GM12878 (cell line): ENCODE measurements around the gene SCAMP5. TPM values are rescaled to one million over a fixed set of nuclear protein-coding genes. Genes with fewer than 3 reads are reported as not detected.

Experiments
- ATAC-seq: fragments of 200-7000 bp; cut with Tn5 transposase; 3 replicates; pipeline ENCODE4 v1.9.1; 2020; ENCODE audit warnings: mild to moderate bottlenecking, moderate library complexity
- BruUV-seq: library from RNA; stranded (reverse); fragments of 400-500 nt; replicated peaks from 2 replicates; lab custom pipeline; 2021; lab: Mats Ljungman, UMichigan
- CTCF ChIA-PET: fragments of 300-600 bp; sonication (Branson Sonifier 250); formaldehyde crosslinking; extraction: SDS; loops from one replicate; lab custom pipeline; 2021; ENCODE audit warnings: inconsistent platforms; lab: Yijun Ruan, JAX
- POLR2A ChIA-PET: fragments of 350-600 bp; formaldehyde crosslinking; extraction: SDS; loops from one replicate; lab custom pipeline; 2021; ENCODE audit warnings: inconsistent platforms; lab: Charles Lee
- RAD21 ChIA-PET: fragments of 300-600 bp; sonication (Branson Sonifier 250); formaldehyde crosslinking; loops from one replicate; lab custom pipeline; 2023; ENCODE audit warnings: antibody characterized with exemption; ENCODE audit not compliant: unreplicated experiment; lab: Charles Lee
- SMC1A ChIA-PET: fragments of 300-600 bp; sonication (Branson Sonifier 250); formaldehyde crosslinking; loops from one replicate; lab custom pipeline; 2023; ENCODE audit not compliant: unreplicated experiment, uncharacterized antibody; lab: Charles Lee
- DNase-seq: peaks from one replicate; pipeline ENCODE4 v3.0.0-alpha.2; 2011; ENCODE audit warnings: low read depth, low spot score
- FAIRE-seq: peaks from 3 replicates; lab custom pipeline; 2011; peaks lifted over from hg19 to GRCh38; lab: Jason Lieb, UNC
- H2AFZ ChIP-seq: 2 replicates; pipeline ENCODE4 v1.6.0; 2011; ENCODE audit warnings: low read depth, low read length, control low read depth; ENCODE audit not compliant: control insufficient read depth
- H3K27ac ChIP-seq: 2 replicates; pipeline ENCODE4 v1.5.1; 2011; ENCODE audit warnings: control low read depth; ENCODE audit not compliant: control insufficient read depth, insufficient read depth
- H3K27me3 ChIP-seq, 2 experiments: replicated peaks in 1 of 2; 2 replicates each; pipeline versions ENCODE4 v1.6.0 to v1.6.1; 2011; ENCODE audit warnings: low read length in 1 of 2; ENCODE audit not compliant: control insufficient read depth in 2 of 2, insufficient read depth in 2 of 2
- H3K36me3 ChIP-seq, 2 experiments: 2 replicates each; pipeline ENCODE4 v1.5.1; 2011; ENCODE audit warnings: low read length in 1 of 2; ENCODE audit not compliant: control insufficient read depth in 2 of 2, insufficient read depth in 2 of 2
- H3K4me1 ChIP-seq: 2 replicates; pipeline ENCODE4 v1.6.1; 2011; ENCODE audit warnings: mild to moderate bottlenecking, low read length, moderate library complexity, mixed read lengths; ENCODE audit not compliant: control insufficient read depth, insufficient read depth
- H3K4me2 ChIP-seq: 2 replicates; pipeline ENCODE4 v1.6.0; 2011; ENCODE audit warnings: control low read depth; ENCODE audit not compliant: control insufficient read depth, insufficient read depth
- H3K4me3 ChIP-seq: fragments of 200-600 bp; sonication (generic); 2 replicates; pipeline ENCODE4 v1.5.1; 2016
- H3K79me2 ChIP-seq: 2 replicates; pipeline ENCODE4 v1.6.0; 2011; ENCODE audit warnings: low read length; ENCODE audit not compliant: control insufficient read depth, insufficient read depth
- H3K9ac ChIP-seq: 2 replicates; pipeline ENCODE4 v1.8.0; 2011; ENCODE audit warnings: low read length, control low read depth, mixed read lengths; ENCODE audit not compliant: control insufficient read depth, insufficient read depth
- H3K9me3 ChIP-seq: replicated peaks from 3 replicates; pipeline ENCODE4 v1.5.1; 2011; ENCODE audit warnings: mild to moderate bottlenecking, low read length; ENCODE audit not compliant: control insufficient read depth, insufficient read depth
- H4K20me1 ChIP-seq: 2 replicates; pipeline ENCODE4 v1.6.0; 2011; ENCODE audit not compliant: control insufficient read depth, insufficient read depth
- ETV6 ChIP-seq, 2 experiments: fragments of 450-650 bp in 1 of 2; IDR thresholded peaks in 1 of 2; conservative IDR thresholded peaks in 1 of 2; 2 replicates each; pipeline ENCODE4 v1.6.1; 2014; ENCODE audit warnings: antibody characterized with exemption in 1 of 2, borderline replicate concordance in 1 of 2, low read depth in 1 of 2, mild to moderate bottlenecking in 1 of 2, moderate library complexity in 1 of 2
- POLR2A ChIP-seq: IDR thresholded peaks from 2 replicates; pipeline ENCODE4 v1.6.1; 2011; ENCODE audit warnings: low read depth, mild to moderate bottlenecking, low read length
- POLR2AphosphoS5 ChIP-seq: IDR thresholded peaks from 2 replicates; pipeline ENCODE4 v1.6.1; 2011; ENCODE audit warnings: mild to moderate bottlenecking, low read length, inconsistent platforms
- RELA ChIP-seq: fragments of 450-650 bp; IDR thresholded peaks from 2 replicates; pipeline ENCODE4 v1.8.0; 2014; ENCODE audit warnings: borderline replicate concordance; ENCODE audit not compliant: partially characterized antibody
- SPI1 ChIP-seq: IDR thresholded peaks from 2 replicates; pipeline ENCODE4 v1.6.1; 2011; ENCODE audit warnings: low read depth, mild to moderate bottlenecking, low read length, moderate library complexity, borderline replicate concordance; ENCODE audit not compliant: insufficient read depth
- ZNF622 ChIP-seq: fragments of 450-650 bp; IDR thresholded peaks from 2 replicates; pipeline ENCODE4 v1.6.1; 2017; ENCODE audit warnings: mild to moderate bottlenecking, inconsistent platforms
- WGBS: methylation state at CpG from one replicate; pipeline ENCODE4 v1.1.6; 2016; ENCODE audit warnings: low lambda C conversion rate; ENCODE audit not compliant: insufficient replicate concordance, insufficient coverage; ENCODE audit errors: missing lambda C conversion rate; 5-methylcytosine and 5-hydroxymethylcytosine counted together
- in situ Hi-C: fragments of 300-500 bp; cut with MboI; formaldehyde crosslinking; loops from 9 replicates; pipeline ENCODE4 v1.14.3; 2018; ENCODE audit warnings: mixed read lengths
- intact Hi-C: fragments of 100-400 bp; cut with micrococcal nuclease; formaldehyde crosslinking; loops from one replicate; pipeline ENCODE4 v1.14.2; 2022; ENCODE audit not compliant: unreplicated experiment
- polyA plus RNA-seq, 11 experiments: library from polyadenylated mRNA; depleted of rRNA in 4 of 11; unstranded in 6 of 11; stranded (reverse) in 5 of 11; fragments of >200 nt; fragmentation: Nextera tagmentation in 4 of 11; fragmentation: Illumina TruSeq in 1 of 11; extraction: Ambion mirVana in 4 of 11; extraction: Trizol in 1 of 11; gene quantifications; 1 replicate in 1 of 11; 2 replicates in 10 of 11; pipeline versions ENCODE4 v1.2.1 to v1.2.3, GENCODE V29; 2011 to 2016; ENCODE audit warnings: inconsistent platforms in 2 of 11, missing spikeins in 2 of 11, low read depth in 1 of 11
- total RNA-seq, 4 experiments: library from RNA; depleted of rRNA in 3 of 4; stranded (reverse); fragments of >200 nt in 3 of 4; fragmentation: Illumina TruSeq in 1 of 4; extraction: Trizol in 1 of 4; gene quantifications; 2 replicates each; pipeline versions ENCODE4 v1.2.1 to v1.2.3, GENCODE V29; 2013 to 2021

SCAMP5 gene
- total and polyA plus RNA-seq, 10 of the 15 experiments (the other 5 are each of a cell fraction or from before 2014, with no cell fraction given) = 1.6 to 41.6 (median 16.9) TPM

DNA sequence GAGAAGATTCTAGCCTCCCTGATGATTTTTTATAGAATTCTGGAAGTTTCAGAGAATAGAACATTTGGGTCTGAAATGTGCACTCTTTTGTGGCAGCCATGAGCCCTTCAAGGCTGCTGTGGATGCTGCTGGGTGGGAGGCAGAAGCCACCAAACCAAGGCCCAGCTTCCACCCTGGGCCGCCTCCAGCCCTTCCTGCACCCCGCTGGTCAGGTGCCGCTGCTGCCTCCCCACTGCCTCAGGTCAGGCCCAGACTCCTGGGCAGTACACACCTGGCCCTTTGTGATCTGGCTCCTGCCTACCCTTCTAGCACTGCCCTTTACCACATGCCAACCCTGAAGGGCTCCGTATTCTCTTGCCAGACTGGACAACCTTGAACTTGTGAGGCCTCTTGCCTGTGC, 56.3 kb downstream of the SCAMP5 start:
- ChIA-PET SMC1A (no interaction called here), RAD21 (no interaction called here), POLR2A (no interaction called here), CTCF (interaction anchor here (0.6 kb wide), 1 partner anchor 146 kb away, joined by 3 read pairs; no protein-coding TSS in a partner anchor)
- in situ Hi-C loops = no loop called here
- Histone ChIP-seq H3K4me3 (no peak overlapping the region), H3K9me3 (no peaks in the 10 kb centered on the region), H3K79me2 (peaks cover 18% of the 10 kb centered on the region), H3K27me3 (no peaks in the 10 kb centered on the region), H3K4me2 (no peak overlapping the region), H3K36me3 (peaks cover 12 to 15% of the 10 kb centered on the region in 2 experiments), H3K27ac (peak overlapping the region; percentile 15; the same call in 1 of the 2 replicates), H2AFZ (no peak overlapping the region), H4K20me1 (no peaks in the 10 kb centered on the region), H3K4me1 (peaks cover 30% of the 10 kb centered on the region), H3K9ac (no peak overlapping the region)
- WGBS = 96% methylated on average over 4 of the region's 4 CpGs
- peak; percentile 48; the same call in 1 of the 2 replicates for TF ChIP-seq POLR2A
- TF ChIP-seq SPI1 = no peak
- TF ChIP-seq POLR2AphosphoS5 = no peak
- TF ChIP-seq ZNF622 = no peak
- TF ChIP-seq ETV6 (conservative IDR thresholded peaks at IDR 0.05 in 1 of 2, IDR thresholded peaks at IDR 0.05 in 1 of 2; ENCODE audit: borderline replicate concordance in 1 of 2, low read depth in 1 of 2) = no peak
- no peak for TF ChIP-seq RELA
- BruUV-seq = no TSS peak
- DNase-seq (no peak), ATAC-seq (no peak), FAIRE-seq (no peak)
- intact Hi-C loops = no loop called here
